Measurements from ENCODE around the gene IRF7.

IRF7 gene

GRCh38 chr11:629237-629583 lies 13.5 kb upstream of the IRF7 start:
- Mint-ChIP-seq H3K4me3 (peak overlapping the region; percentile 8 to 73 (median 33)), H3K4me1 (peaks cover 28% of the 10 kb centered on the region), H3K9me3 (no peaks in the 10 kb centered on the region), H3K27ac (peak overlapping the region; percentile 51 to 68 (median 57)), H3K36me3 (ENCODE audit: low read depth) (peaks cover 9% of the 10 kb centered on the region), H3K27me3 (ENCODE audit: low read depth) (peaks cover 42% of the 10 kb centered on the region)
- TF ChIP-seq CTCF (IDR thresholded peaks at IDR 0.05; ENCODE audit: unreplicated experiment in 3 of 3): no peak

- no peaks in the 10 kb centered on the region for H3K9me3 Mint-ChIP-seq
- peak overlapping the region in 2 of 3 experiments; percentile 57 to 68 for H3K27ac Mint-ChIP-seq
- peaks cover 9% of the 10 kb centered on the region for H3K36me3 Mint-ChIP-seq (ENCODE audit: low read depth)
- peaks cover 46% of the 10 kb centered on the region for H3K27me3 Mint-ChIP-seq (ENCODE audit: low read depth)
- no peak for TF ChIP-seq CTCF (IDR thresholded peaks at IDR 0.05; ENCODE audit: unreplicated experiment in 3 of 3)
- H3K4me1 Mint-ChIP-seq: peaks cover 27% of the 10 kb centered on the region
- peak overlapping the region; percentile 73 to 81 (median 78) for H3K4me3 Mint-ChIP-seq
These were observed 12.3 kb upstream of the IRF7 start for GRCh38 chr11:628056-628455.

- Mint-ChIP-seq H3K36me3 (ENCODE audit: low read depth) (peaks cover 5% of the 10 kb centered on the region), H3K4me1 (peaks cover 23% of the 10 kb centered on the region), H3K4me3 (no peak overlapping the region)
These were observed 11.5 kb upstream of the IRF7 start for GRCh38 chr11:627308-627576.

GRCh38 chr11:626475-627307 lies 10.9 kb upstream of the IRF7 start, which contains the start of gene SCT:
TSS of gene SCT (minus strand) at chr11:627181. CDS start at chr11:627143, 38 bp downstream.
- H3K4me3 Mint-ChIP-seq: peak within 1 kb of the TSS; percentile 73 to 81 (median 78)
- peaks cover 42% of the 10 kb centered on the region for H3K27me3 Mint-ChIP-seq (ENCODE audit: low read depth)
- H3K9me3 Mint-ChIP-seq: no peaks in the 10 kb centered on the region
- no peak for TF ChIP-seq CTCF (IDR thresholded peaks at IDR 0.05; ENCODE audit: unreplicated experiment in 3 of 3)
- H3K4me1 Mint-ChIP-seq: peaks cover 23% of the 10 kb centered on the region
- peaks cover 5% of the 10 kb centered on the region for H3K36me3 Mint-ChIP-seq (ENCODE audit: low read depth)
- peak within 1 kb of the TSS in 1 of 3 experiments; percentile 52 for H3K27ac Mint-ChIP-seq

More at GRCh38 chr11:627308-627576, 11.5 kb upstream of the IRF7 start:
- no peak for TF ChIP-seq CTCF (IDR thresholded peaks at IDR 0.05; ENCODE audit: unreplicated experiment in 3 of 3)
- peaks cover 42% of the 10 kb centered on the region for H3K27me3 Mint-ChIP-seq (ENCODE audit: low read depth)
- no peaks in the 10 kb centered on the region for H3K9me3 Mint-ChIP-seq
- H3K27ac Mint-ChIP-seq: no peak overlapping the region

GRCh38 chr11:625636-626268 lies 10.0 kb upstream of the IRF7 start:
- Mint-ChIP-seq H3K4me1 (peaks cover 23% of the 10 kb centered on the region), H3K4me3 (peak overlapping the region; percentile 15 to 32 (median 21)), H3K27me3 (ENCODE audit: low read depth) (peaks cover 42% of the 10 kb centered on the region), H3K27ac (no peak overlapping the region), H3K9me3 (no peaks in the 10 kb centered on the region), H3K36me3 (ENCODE audit: low read depth) (peaks cover 5% of the 10 kb centered on the region)
- no peak for TF ChIP-seq CTCF (IDR thresholded peaks at IDR 0.05; ENCODE audit: unreplicated experiment in 3 of 3)
